Loucy (cell line): Measurements from ENCODE around the gene AQP3.

Experiments
- EZH2phosphoT487 ChIP-seq: fragments of 200-600 bp; IDR thresholded peaks from 2 replicates; pipeline ENCODE4 v1.6.1; 2018; ENCODE audit warnings: antibody characterized with exemption, mild to moderate bottlenecking, moderate library complexity, borderline replicate concordance
- TF ChIP-seq, protein P1 (sequence below): fragments of 200-600 bp; sonication (generic); conservative IDR thresholded peaks from 2 replicates; pipeline ENCODE4 v1.5.1; 2014; ENCODE audit warnings: mild to moderate bottlenecking, antibody characterized with exemption, low read length

DNA sequence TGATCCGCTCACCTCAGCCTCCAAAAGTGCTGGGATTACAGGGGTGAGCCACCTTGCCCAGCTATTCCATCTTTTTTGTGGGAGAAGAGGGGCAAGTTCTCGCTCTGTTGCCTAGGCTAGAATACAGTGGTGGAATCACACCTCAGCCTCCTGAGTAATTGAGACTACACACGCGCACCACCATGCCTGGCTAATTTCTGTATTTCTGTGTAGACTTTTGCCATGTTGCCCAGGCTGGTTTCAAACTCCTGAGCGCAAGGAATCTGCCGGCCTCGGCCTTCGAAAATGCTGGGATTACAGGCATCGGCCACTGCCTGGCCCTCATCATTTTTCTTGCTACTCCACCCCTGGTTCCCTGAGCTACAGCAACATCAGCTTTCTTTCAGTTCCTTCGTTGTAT, 29.1 kb upstream of the AQP3 start:
- TF ChIP-seq, protein P1, sequence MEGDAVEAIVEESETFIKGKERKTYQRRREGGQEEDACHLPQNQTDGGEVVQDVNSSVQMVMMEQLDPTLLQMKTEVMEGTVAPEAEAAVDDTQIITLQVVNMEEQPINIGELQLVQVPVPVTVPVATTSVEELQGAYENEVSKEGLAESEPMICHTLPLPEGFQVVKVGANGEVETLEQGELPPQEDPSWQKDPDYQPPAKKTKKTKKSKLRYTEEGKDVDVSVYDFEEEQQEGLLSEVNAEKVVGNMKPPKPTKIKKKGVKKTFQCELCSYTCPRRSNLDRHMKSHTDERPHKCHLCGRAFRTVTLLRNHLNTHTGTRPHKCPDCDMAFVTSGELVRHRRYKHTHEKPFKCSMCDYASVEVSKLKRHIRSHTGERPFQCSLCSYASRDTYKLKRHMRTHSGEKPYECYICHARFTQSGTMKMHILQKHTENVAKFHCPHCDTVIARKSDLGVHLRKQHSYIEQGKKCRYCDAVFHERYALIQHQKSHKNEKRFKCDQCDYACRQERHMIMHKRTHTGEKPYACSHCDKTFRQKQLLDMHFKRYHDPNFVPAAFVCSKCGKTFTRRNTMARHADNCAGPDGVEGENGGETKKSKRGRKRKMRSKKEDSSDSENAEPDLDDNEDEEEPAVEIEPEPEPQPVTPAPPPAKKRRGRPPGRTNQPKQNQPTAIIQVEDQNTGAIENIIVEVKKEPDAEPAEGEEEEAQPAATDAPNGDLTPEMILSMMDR, result no peak
- no peak for TF ChIP-seq EZH2phosphoT487
